CD4-positive, alpha-beta T cell treated with Interleukin-4 for 1 hour (primary cell): Measurements from ENCODE around the gene RNF183.
"Not testable (repeated sequence)": the region's sequence is repeated elsewhere in the genome, so short reads cannot be mapped to it uniquely, and the experiment has no call there.

Experiments
- DNase-seq, 2 donors: peaks; one replicate each; pipeline ENCODE4 v3.0.0-alpha.2; 2020 to 2022

The RNF183 gene

GRCh38 chr9:113315231-113315630 lies 12.1 kb upstream of the RNF183 start:
- no peak for DNase-seq

- DNase-seq: no peak
Measured at GRCh38 chr9:113313261-113313660, 10.1 kb upstream of the RNF183 start.

- DNase-seq: no peak
Measured at GRCh38 chr9:113311961-113312360, 8.8 kb upstream of the RNF183 start.

GRCh38 chr9:113310538-113310937 lies 7.4 kb upstream of the RNF183 start:
- DNase-seq: no peak

GRCh38 chr9:113309204-113309813 lies 6.1 kb upstream of the RNF183 start:
- peak; percentile 36 to 54 for DNase-seq

- no peak for DNase-seq
Measured at GRCh38 chr9:113307396-113307975, 4.3 kb upstream of the RNF183 start.

- no peak for DNase-seq
Measured at GRCh38 chr9:113306566-113306965, 3.4 kb upstream of the RNF183 start.

GRCh38 chr9:113301548-113301947 lies 1.6 kb downstream of the RNF183 start:
- no peak for DNase-seq

GRCh38 chr9:113299800-113300292 lies 3.3 kb downstream of the RNF183 start:
- peak in 1 of 2 donors; percentile 17 for DNase-seq

GRCh38 chr9:113298924-113299770 lies 4.0 kb downstream of the RNF183 start:
- no peak for DNase-seq

- no peak for DNase-seq
Measured at GRCh38 chr9:113298311-113298710, 4.9 kb downstream of the RNF183 start.

GRCh38 chr9:113296796-113297558 lies 6.2 kb downstream of the RNF183 start:
- no peak for DNase-seq

GRCh38 chr9:113296247-113296646 lies 6.9 kb downstream of the RNF183 start:
- not testable (repeated sequence) for DNase-seq

GRCh38 chr9:113293285-113293878 lies 9.8 kb downstream of the RNF183 start:
- no peak for DNase-seq

- DNase-seq: no peak
Measured at GRCh38 chr9:113290052-113290607, 13.0 kb downstream of the RNF183 start.

GRCh38 chr9:113289091-113289490 lies 14.1 kb downstream of the RNF183 start:
- no peak for DNase-seq

GRCh38 chr9:113281356-113281755 lies 21.8 kb downstream of the RNF183 start:
- no peak for DNase-seq

- no peak for DNase-seq
Measured at GRCh38 chr9:113278840-113279239, 24.3 kb downstream of the RNF183 start.

- DNase-seq: peak; percentile 96
Measured at GRCh38 chr9:113275157-113276131, 27.7 kb downstream of the RNF183 start, which contains the start of the genes CDC26 and PRPF4. Gene CDC26 (minus strand): TSS chr9:113275572. CDS start chr9:113272507, 3,065 bp downstream. Gene PRPF4 (plus strand): TSS chr9:113275658. CDS start chr9:113275744, 86 bp downstream.

- peak in 1 of 2 donors; percentile 75 for DNase-seq
Measured at GRCh38 chr9:113274474-113275156, 28.6 kb downstream of the RNF183 start.
